MCF 10A (cell line): ENCODE data around the gene SCRT2. TPM values are rescaled to one million over a fixed set of nuclear protein-coding genes. Genes with fewer than 3 reads are reported as not detected.

Experiments used
- BruUV-seq: library from RNA; stranded (reverse); fragments of 400-500 nt; replicated peaks from 2 replicates; lab custom pipeline; 2021; lab: Mats Ljungman, UMichigan
- CTCF ChIA-PET: fragments of 300-600 bp; sonication (Branson Sonifier 250); formaldehyde crosslinking; extraction: SDS; loops from one replicate; lab custom pipeline; 2021; ENCODE audit warnings: antibody characterized with exemption, inconsistent platforms; lab: Yijun Ruan, JAX
- POLR2A ChIA-PET: fragments of 300-600, 350-650 bp; sonication (Branson Sonifier 250); formaldehyde crosslinking; extraction: SDS; loops from one replicate; lab custom pipeline; 2020; ENCODE audit warnings: antibody characterized with exemption, inconsistent platforms; lab: Yijun Ruan, JAX
- DNase-seq: peaks from one replicate; pipeline ENCODE4 v3.0.0-alpha.2; 2018; ENCODE audit not compliant: unreplicated experiment
- H3K27ac Mint-ChIP-seq: one replicate; pipeline ENCODE4 v1.8.0; 2022; ENCODE audit warnings: mild to moderate bottlenecking, low read depth, mixed read lengths; ENCODE audit not compliant: unreplicated experiment
- H3K27me3 Mint-ChIP-seq: one replicate; pipeline ENCODE4 v1.8.0; 2022; ENCODE audit warnings: mixed read lengths; ENCODE audit not compliant: insufficient read depth, unreplicated experiment
- H3K36me3 Mint-ChIP-seq: one replicate; pipeline ENCODE4 v1.8.0; 2022; ENCODE audit warnings: mild to moderate bottlenecking, moderate library complexity, mixed read lengths; ENCODE audit not compliant: insufficient read depth, unreplicated experiment
- H3K4me1 Mint-ChIP-seq: one replicate; pipeline ENCODE4 v1.8.0; 2022; ENCODE audit warnings: mixed read lengths; ENCODE audit not compliant: insufficient read depth, unreplicated experiment
- H3K4me3 Mint-ChIP-seq: one replicate; pipeline ENCODE4 v1.8.0; 2022; ENCODE audit warnings: mild to moderate bottlenecking, moderate library complexity, mixed read lengths; ENCODE audit not compliant: unreplicated experiment
- H3K9me3 Mint-ChIP-seq: one replicate; pipeline ENCODE4 v1.8.0; 2022; ENCODE audit warnings: mixed read lengths; ENCODE audit not compliant: unreplicated experiment
- intact Hi-C: fragments of 100-400 bp; cut with micrococcal nuclease; formaldehyde crosslinking; loops from 2 replicates; pipeline ENCODE4 v1.14.1; 2022
- total RNA-seq: library from RNA; stranded (reverse); gene quantifications from 2 replicates; pipeline ENCODE4 v1.2.3, GENCODE V29; 2022
- TF ChIP-seq, protein P1 (sequence below): fragments of 200-600 bp; IDR thresholded peaks from one replicate; pipeline ENCODE4 v1.8.0; 2022; ENCODE audit warnings: antibody characterized with exemption, mild to moderate bottlenecking; ENCODE audit not compliant: unreplicated experiment

Gene SCRT2
- total RNA-seq, 1 experiment from 2014 or later, result not detected

DNA sequence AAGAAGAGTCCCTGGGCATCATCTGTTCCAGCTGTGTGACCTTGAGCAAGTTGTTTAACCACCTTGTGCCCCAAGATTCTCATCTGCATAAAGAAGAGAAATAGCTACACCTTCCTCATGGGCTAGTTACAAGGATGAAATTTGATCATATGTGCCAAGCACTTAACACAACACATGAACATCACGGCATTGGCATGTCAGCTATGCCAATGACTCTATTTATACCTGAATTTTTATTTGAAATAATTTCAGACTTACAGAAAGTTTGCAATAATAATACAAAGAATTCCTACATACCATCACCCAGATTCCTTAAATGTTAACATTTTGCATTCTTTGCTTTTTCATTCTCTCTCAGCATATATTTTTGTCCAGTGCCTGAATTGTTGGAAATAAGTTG is 44.5 kb downstream of the SCRT2 start:
- TF ChIP-seq, protein P1, sequence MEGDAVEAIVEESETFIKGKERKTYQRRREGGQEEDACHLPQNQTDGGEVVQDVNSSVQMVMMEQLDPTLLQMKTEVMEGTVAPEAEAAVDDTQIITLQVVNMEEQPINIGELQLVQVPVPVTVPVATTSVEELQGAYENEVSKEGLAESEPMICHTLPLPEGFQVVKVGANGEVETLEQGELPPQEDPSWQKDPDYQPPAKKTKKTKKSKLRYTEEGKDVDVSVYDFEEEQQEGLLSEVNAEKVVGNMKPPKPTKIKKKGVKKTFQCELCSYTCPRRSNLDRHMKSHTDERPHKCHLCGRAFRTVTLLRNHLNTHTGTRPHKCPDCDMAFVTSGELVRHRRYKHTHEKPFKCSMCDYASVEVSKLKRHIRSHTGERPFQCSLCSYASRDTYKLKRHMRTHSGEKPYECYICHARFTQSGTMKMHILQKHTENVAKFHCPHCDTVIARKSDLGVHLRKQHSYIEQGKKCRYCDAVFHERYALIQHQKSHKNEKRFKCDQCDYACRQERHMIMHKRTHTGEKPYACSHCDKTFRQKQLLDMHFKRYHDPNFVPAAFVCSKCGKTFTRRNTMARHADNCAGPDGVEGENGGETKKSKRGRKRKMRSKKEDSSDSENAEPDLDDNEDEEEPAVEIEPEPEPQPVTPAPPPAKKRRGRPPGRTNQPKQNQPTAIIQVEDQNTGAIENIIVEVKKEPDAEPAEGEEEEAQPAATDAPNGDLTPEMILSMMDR, result no peak
- no peak for DNase-seq
- Mint-ChIP-seq H3K9me3 (no peaks in the 10 kb centered on the region), H3K4me1 (no peaks in the 10 kb centered on the region), H3K36me3 (no peaks in the 10 kb centered on the region), H3K27me3 (peaks cover 18% of the 10 kb centered on the region), H3K4me3 (no peak overlapping the region), H3K27ac (no peak overlapping the region)
- intact Hi-C loops, result no loop called here
- CTCF ChIA-PET, result interaction anchor here (0.6 to 3.7 kb wide), 4 partner anchors 9 to 109 kb away, joined by 3 to 15 read pairs (median 4); no protein-coding TSS in a partner anchor
- BruUV-seq, result no TSS peak
- POLR2A ChIA-PET, result no interaction called here

DNA sequence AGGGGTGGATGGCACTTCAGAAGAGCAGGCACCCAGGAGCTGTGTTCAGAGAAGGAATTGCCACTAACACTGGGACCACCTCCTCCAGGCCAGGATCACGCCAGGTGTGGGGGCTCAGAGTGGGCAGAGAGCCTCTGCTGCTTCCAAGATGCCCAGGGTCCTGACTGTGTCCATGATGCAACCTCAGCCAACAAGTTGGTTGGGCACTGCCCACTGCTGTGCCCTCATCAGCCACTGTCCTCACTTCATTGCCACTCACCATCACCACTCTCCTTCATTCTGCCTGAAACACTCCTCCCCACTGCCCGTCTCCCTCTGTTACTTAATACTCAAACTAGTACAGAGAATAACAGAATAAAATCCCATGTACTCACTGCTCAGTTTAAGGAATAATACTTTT is 49.0 kb downstream of the SCRT2 start:
- H3K4me1 Mint-ChIP-seq, result no peaks in the 10 kb centered on the region
- ChIA-PET CTCF (interaction anchor here (1.3 kb wide), 1 partner anchor 24 kb away, joined by 4 read pairs; no protein-coding TSS in a partner anchor), POLR2A (no interaction called here)
- no peak overlapping the region for H3K4me3 Mint-ChIP-seq
- DNase-seq, result no peak
- H3K36me3 Mint-ChIP-seq, result no peaks in the 10 kb centered on the region
- BruUV-seq, result no TSS peak
- no peak overlapping the region for H3K27ac Mint-ChIP-seq
- peaks cover 54% of the 10 kb centered on the region for H3K27me3 Mint-ChIP-seq
- TF ChIP-seq, protein P1, result no peak
- intact Hi-C loops, result no loop called here
- no peaks in the 10 kb centered on the region for H3K9me3 Mint-ChIP-seq

DNA sequence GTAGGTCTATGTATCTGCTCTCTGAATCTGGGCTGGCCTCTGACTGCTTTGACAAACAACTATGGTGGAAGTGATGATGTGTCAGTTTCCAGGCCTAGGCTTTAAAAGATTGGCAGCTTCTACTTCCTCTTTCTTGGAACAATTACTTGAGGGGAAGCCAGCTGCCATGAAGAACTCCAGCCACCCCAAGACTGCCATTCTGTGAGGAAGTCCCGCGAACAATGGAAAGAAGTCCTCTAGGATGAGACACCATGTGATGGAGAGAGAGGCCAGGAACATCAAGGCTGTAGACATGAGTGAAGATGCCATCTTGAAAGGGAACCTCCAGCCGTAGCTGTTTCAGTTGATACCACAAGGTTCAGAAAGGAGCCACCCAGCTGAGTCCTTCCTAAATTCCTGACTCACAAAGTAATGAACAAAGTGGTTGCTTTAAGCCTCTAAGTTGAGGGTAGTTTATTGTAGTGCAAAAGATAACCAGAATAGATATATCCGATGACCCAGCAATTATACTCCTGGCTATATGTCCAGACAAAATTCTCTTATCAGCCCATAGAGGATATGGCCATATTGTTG is 50.2 kb downstream of the SCRT2 start:
- H3K36me3 Mint-ChIP-seq, result no peaks in the 10 kb centered on the region
- no peak overlapping the region for H3K4me3 Mint-ChIP-seq
- intact Hi-C loops, result no loop called here
- peaks cover 66% of the 10 kb centered on the region for H3K27me3 Mint-ChIP-seq
- H3K27ac Mint-ChIP-seq, result no peak overlapping the region
- CTCF ChIA-PET, result interaction anchor here (1.4 kb wide), 1 partner anchor 20 kb away, joined by 9 read pairs; no protein-coding TSS in a partner anchor
- H3K4me1 Mint-ChIP-seq, result no peaks in the 10 kb centered on the region
- BruUV-seq, result no TSS peak
- POLR2A ChIA-PET, result interaction anchor here (0.8 kb wide), 1 partner anchor 13 kb away, joined by 3 read pairs; no protein-coding TSS in a partner anchor
- DNase-seq, result no peak
- H3K9me3 Mint-ChIP-seq, result no peaks in the 10 kb centered on the region
- TF ChIP-seq, protein P1, result no peak

DNA sequence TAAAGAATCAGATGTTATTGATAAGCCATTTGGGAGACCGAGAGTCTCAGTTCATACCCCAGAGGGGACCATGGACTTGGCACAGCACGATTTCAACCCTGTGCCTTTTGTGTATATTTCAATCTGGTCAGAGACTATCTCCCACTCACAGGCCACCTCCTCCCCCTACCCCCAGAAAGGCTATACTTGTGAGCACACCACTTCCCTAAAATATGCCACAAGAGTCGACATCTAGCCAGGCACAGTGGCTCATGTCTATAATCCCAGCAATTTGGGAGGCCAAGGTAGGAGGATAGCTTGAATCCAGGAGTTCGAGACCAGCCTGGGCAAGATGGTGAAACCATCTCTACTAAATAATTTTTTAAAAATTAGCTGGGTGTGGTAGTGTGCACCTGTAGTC is 51.9 kb downstream of the SCRT2 start:
- TF ChIP-seq, protein P1, result no peak
- CTCF ChIA-PET, result interaction anchor here (0.6 to 1.9 kb wide), 4 partner anchors 21 to 269 kb away, joined by 3 to 6 read pairs (median 4); no protein-coding TSS in a partner anchor
- Mint-ChIP-seq H3K36me3 (no peaks in the 10 kb centered on the region), H3K4me3 (no peak overlapping the region), H3K27me3 (peaks cover 83% of the 10 kb centered on the region), H3K9me3 (no peaks in the 10 kb centered on the region), H3K4me1 (no peaks in the 10 kb centered on the region), H3K27ac (no peak overlapping the region)
- intact Hi-C loops, result no loop called here
- no peak for DNase-seq
- POLR2A ChIA-PET, result interaction anchor here (1.1 to 1.2 kb wide), 2 partner anchors 12 to 16 kb away, joined by 3 to 4 read pairs; no protein-coding TSS in a partner anchor
- BruUV-seq, result no TSS peak
